ENCODE data around the gene SLX4IP. TPM values are rescaled to one million over a fixed set of nuclear protein-coding genes. Genes with fewer than 3 reads are reported as not detected.

SLX4IP gene
- total RNA-seq, 1 experiment from 2014 or later, result 6.4 TPM

DNA sequence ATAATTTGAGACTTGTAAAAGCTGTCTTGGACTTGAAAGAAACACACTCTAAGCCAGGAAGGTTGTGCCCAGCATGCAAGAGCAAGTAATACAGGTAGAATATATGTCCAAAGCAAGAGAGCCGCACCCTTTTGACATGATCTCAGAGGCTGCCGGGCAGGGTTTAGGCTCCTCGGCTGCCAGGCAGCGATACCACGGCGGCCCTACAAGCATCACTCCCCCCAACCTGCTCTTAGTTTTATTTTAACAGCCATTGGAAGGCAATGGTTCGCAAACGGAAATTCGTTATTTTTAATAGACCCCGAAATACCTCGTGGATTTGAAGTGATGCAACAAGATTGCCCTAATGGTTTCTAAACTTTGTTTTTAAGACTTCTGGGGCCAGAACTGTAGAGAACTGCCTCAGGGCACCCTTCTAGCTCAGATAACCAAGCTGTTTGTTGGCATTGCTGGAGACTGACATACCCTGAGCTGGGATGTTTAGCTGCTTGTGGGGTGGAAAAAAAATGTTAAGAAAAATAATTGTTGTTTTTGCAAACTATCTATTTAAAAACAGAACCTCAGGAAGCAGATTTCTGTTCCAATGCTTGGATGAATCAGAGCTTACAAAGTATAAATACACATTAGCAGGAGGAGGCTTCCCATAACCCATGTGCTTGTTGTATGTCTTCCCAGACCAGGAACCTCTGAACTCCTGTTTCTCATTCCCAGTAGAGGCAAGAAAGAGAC, 199.7 kb downstream of the SLX4IP start:
- ATAC-seq, result peak; percentile 38
- intact Hi-C loops (cut with micrococcal nuclease), result loop anchor here (5.0 kb wide), 2 partner anchors 38 to 83 kb away; no protein-coding TSS in a partner anchor
- ChIA-PET CTCF (interaction anchor here (0.6 to 0.7 kb wide), 2 partner anchors 14 to 228 kb away, joined by 3 to 4 read pairs; no protein-coding TSS in a partner anchor), POLR2A (ENCODE audit: unreplicated experiment) (no interaction called here)
- TF ChIP-seq EZH2phosphoT487 (IDR thresholded peaks at IDR 0.05; ENCODE audit: borderline replicate concordance, low read length) (no peak), EZH2 (IDR thresholded peaks at IDR 0.05; ENCODE audit: low read length, unreplicated experiment) (no peak)
- TF ChIP-seq, protein P1, sequence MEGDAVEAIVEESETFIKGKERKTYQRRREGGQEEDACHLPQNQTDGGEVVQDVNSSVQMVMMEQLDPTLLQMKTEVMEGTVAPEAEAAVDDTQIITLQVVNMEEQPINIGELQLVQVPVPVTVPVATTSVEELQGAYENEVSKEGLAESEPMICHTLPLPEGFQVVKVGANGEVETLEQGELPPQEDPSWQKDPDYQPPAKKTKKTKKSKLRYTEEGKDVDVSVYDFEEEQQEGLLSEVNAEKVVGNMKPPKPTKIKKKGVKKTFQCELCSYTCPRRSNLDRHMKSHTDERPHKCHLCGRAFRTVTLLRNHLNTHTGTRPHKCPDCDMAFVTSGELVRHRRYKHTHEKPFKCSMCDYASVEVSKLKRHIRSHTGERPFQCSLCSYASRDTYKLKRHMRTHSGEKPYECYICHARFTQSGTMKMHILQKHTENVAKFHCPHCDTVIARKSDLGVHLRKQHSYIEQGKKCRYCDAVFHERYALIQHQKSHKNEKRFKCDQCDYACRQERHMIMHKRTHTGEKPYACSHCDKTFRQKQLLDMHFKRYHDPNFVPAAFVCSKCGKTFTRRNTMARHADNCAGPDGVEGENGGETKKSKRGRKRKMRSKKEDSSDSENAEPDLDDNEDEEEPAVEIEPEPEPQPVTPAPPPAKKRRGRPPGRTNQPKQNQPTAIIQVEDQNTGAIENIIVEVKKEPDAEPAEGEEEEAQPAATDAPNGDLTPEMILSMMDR (conservative IDR thresholded peaks at IDR 0.05; ENCODE audit: low read depth, low read length), result no peak
- peaks cover 4% of the 10 kb centered on the region; the same call in 1 of the 2 replicates for H3K79me2 ChIP-seq (ENCODE audit: low read length)
- no peak overlapping the region for H3K9ac ChIP-seq (ENCODE audit: low read length)
- H3K4me3 ChIP-seq (ENCODE audit: low read length), result no peak overlapping the region
- no peaks in the 10 kb centered on the region for H3K27me3 ChIP-seq (ENCODE audit: low read length)
- H4K20me1 ChIP-seq (ENCODE audit: low read length), result peaks cover 12% of the 10 kb centered on the region; the same call in 1 of the 2 replicates
- no peaks in the 10 kb centered on the region for H3K9me3 ChIP-seq (ENCODE audit: low read length)
- peaks cover 7% of the 10 kb centered on the region; the same call in 1 of the 2 replicates for H3K4me1 ChIP-seq (ENCODE audit: insufficient read depth, low read length)
- peaks cover 30% of the 10 kb centered on the region for H3K36me3 ChIP-seq (ENCODE audit: low read depth, low read length)
- peak; percentile 35 for DNase-seq
- H3F3A ChIP-seq (ENCODE audit: low read length, unreplicated experiment), result peaks cover 4% of the 10 kb centered on the region
- H3K4me2 ChIP-seq (ENCODE audit: low read length), result no peak overlapping the region
- no peak overlapping the region for H2AFZ ChIP-seq (ENCODE audit: low read length)
- no peaks in the 10 kb centered on the region for H3K9me2 ChIP-seq (replicated peaks; ENCODE audit: low read length)
- BruUV-seq (replicated peaks), result no TSS peak
- H3K27ac ChIP-seq (ENCODE audit: low read length), result peak overlapping the region; percentile 53

DNA sequence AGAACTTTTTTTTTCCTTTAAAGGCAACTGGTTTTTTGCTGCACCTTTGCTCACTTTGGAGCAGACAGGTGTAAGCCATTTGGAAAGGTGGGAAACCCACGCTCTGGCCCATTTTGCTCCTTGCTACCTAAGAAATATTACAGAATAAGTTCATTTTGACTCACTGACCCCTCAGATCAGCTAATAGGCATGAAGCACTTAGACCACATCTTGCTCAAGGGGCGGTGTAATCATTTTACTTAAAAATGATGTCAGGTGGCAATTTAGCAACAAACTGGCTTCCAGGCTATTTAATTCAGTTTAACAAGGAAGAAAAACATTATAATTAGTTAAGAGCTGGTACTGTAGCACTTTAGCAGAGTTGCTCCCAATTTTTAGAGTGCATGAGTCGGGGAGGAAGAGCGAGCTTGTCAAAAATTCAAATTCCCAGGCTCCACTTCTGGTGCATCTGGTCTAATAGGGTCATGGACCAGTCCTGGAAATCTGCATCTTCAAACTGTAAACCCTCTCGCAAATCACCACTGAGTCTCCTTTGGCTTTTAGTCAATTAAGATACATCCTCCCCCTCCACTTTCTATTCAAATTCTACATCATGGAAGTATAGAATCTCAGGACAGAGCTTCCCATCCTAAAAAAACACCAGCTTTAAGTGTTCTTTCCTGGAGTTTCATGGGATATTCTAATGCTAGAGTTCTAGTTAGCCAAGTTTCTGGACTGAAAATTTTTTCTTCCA, 200.5 kb downstream of the SLX4IP start:
- Histone ChIP-seq H2AFZ (ENCODE audit: low read length) (no peak overlapping the region), H3K9me2 (replicated peaks; ENCODE audit: low read length) (no peaks in the 10 kb centered on the region), H3K9me3 (ENCODE audit: low read length) (no peaks in the 10 kb centered on the region), H3K36me3 (ENCODE audit: low read depth, low read length) (peaks cover 38% of the 10 kb centered on the region), H3K4me3 (ENCODE audit: low read length) (no peak overlapping the region), H3K4me1 (ENCODE audit: insufficient read depth, low read length) (peaks cover 7% of the 10 kb centered on the region; the same call in 1 of the 2 replicates), H4K20me1 (ENCODE audit: low read length) (peaks cover 12% of the 10 kb centered on the region; the same call in 1 of the 2 replicates), H3K79me2 (ENCODE audit: low read length) (peaks cover 4% of the 10 kb centered on the region; the same call in 1 of the 2 replicates), H3K9ac (ENCODE audit: low read length) (no peak overlapping the region), H3K27ac (ENCODE audit: low read length) (peak overlapping the region; percentile 53), H3K27me3 (ENCODE audit: low read length) (no peaks in the 10 kb centered on the region), H3F3A (ENCODE audit: low read length, unreplicated experiment) (peaks cover 4% of the 10 kb centered on the region), H3K4me2 (ENCODE audit: low read length) (no peak overlapping the region)
- ChIA-PET CTCF (interaction anchor here (0.7 kb wide), 1 partner anchor 227 kb away, joined by 3 read pairs; no protein-coding TSS in a partner anchor), POLR2A (ENCODE audit: unreplicated experiment) (no interaction called here)
- ATAC-seq (no peak), DNase-seq (no peak)
- intact Hi-C loops (cut with micrococcal nuclease), result loop anchor here (1.0 to 5.0 kb wide), 3 partner anchors 38 to 166 kb away; no protein-coding TSS in a partner anchor
- BruUV-seq (replicated peaks), result no TSS peak
- TF ChIP-seq, protein P1 (conservative IDR thresholded peaks at IDR 0.05; ENCODE audit: low read depth, low read length), result no peak
- TF ChIP-seq EZH2 (IDR thresholded peaks at IDR 0.05; ENCODE audit: low read length, unreplicated experiment), result no peak
- TF ChIP-seq EZH2phosphoT487 (IDR thresholded peaks at IDR 0.05; ENCODE audit: borderline replicate concordance, low read length), result no peak

Measured in PC-3 (cell line).